GM23338 (cell line): Measurements from ENCODE around the gene SAFB2.

ENCODE experiments used
- CREB1 ChIP-seq: fragments of 250-450 bp; sonication (Bioruptor Pico); IDR thresholded peaks from 2 replicates; pipeline ENCODE4 v1.5.0; 2020; ENCODE audit warnings: low read depth, mild to moderate bottlenecking, moderate library complexity
- EZH2 ChIP-seq: fragments of 200-600 bp; sonication (generic); IDR thresholded peaks from one replicate; pipeline ENCODE4 v1.8.0; 2017; ENCODE audit warnings: antibody characterized with exemption, mild to moderate bottlenecking, low read depth; ENCODE audit not compliant: unreplicated experiment
- EZH2phosphoT487 ChIP-seq: fragments of 200-600 bp; sonication (generic); IDR thresholded peaks from one replicate; pipeline ENCODE4 v1.8.1; 2018; ENCODE audit warnings: antibody characterized with exemption; ENCODE audit not compliant: unreplicated experiment
- JUNB ChIP-seq: IDR thresholded peaks from one replicate; pipeline ENCODE4 v1.6.1; 2016; ENCODE audit warnings: antibody characterized with exemption; ENCODE audit not compliant: unreplicated experiment
- NANOG ChIP-seq: IDR thresholded peaks from 2 replicates; pipeline ENCODE4 v1.6.1; 2016; ENCODE audit warnings: antibody characterized with exemption, borderline replicate concordance
- POLR2AphosphoS5 ChIP-seq: IDR thresholded peaks from 2 replicates; pipeline ENCODE4 v1.6.1; 2016; ENCODE audit warnings: antibody characterized with exemption, low read depth
- STAT1 ChIP-seq: IDR thresholded peaks from one replicate; pipeline ENCODE4 v1.6.1; 2016; ENCODE audit warnings: antibody characterized with exemption; ENCODE audit not compliant: unreplicated experiment
- ZNF114 ChIP-seq: fragments of 250-450 bp; sonication (Bioruptor Pico); IDR thresholded peaks from 2 replicates; pipeline ENCODE4 v1.5.0; 2020; ENCODE audit warnings: mild to moderate bottlenecking, moderate library complexity
- ZNF331 ChIP-seq: fragments of 250-450 bp; sonication (Bioruptor Pico); IDR thresholded peaks from 2 replicates; pipeline ENCODE4 v1.5.0; 2020; ENCODE audit warnings: low read depth, mild to moderate bottlenecking, moderate library complexity
- TF ChIP-seq, protein P1 (sequence below), 2 experiments: fragments of 200-600 bp in 1 of 2; sonication (generic) in 1 of 2; conservative IDR thresholded peaks; 2 replicates each; pipeline versions ENCODE4 v1.5.1 to v1.6.1; 2016 to 2017; ENCODE audit warnings: antibody characterized with exemption in 2 of 2, low read depth in 2 of 2, mild to moderate bottlenecking in 2 of 2, moderate library complexity in 1 of 2
- TF ChIP-seq, protein P2 (sequence below): IDR thresholded peaks from one replicate; pipeline ENCODE4 v1.6.1; 2018; ENCODE audit warnings: antibody characterized with exemption; ENCODE audit not compliant: unreplicated experiment
- TF ChIP-seq, protein P3 (sequence below): IDR thresholded peaks from 2 replicates; pipeline ENCODE4 v1.6.1; 2016; ENCODE audit warnings: antibody characterized with exemption
- TF ChIP-seq, protein P4 (sequence below): fragments of 250-450 bp; sonication (Bioruptor Pico); IDR thresholded peaks from 2 replicates; pipeline ENCODE4 v1.5.0; 2020; ENCODE audit warnings: mild to moderate bottlenecking, moderate library complexity

DNA sequence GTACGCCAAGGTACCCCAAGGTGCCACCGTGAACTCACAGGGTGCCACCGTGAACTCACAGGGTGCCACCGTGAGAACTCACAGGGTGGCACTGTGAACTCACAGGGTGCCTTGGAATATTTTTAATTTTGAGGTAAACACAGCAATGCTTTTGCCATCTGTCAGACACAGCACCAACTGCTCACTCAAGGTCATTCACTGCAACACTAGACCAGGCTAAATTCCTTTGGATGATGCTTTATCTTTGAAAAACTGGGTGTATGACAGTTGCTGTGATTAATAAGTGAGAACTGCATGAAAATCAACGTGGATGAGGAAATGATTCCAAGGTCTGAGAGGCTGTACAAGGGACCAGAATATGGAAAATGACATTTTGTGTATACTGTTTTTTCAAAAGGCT, 18.9 kb downstream of the SAFB2 start:
- no peak for TF ChIP-seq EZH2phosphoT487
- TF ChIP-seq EZH2 = no peak
- TF ChIP-seq, protein P1, sequence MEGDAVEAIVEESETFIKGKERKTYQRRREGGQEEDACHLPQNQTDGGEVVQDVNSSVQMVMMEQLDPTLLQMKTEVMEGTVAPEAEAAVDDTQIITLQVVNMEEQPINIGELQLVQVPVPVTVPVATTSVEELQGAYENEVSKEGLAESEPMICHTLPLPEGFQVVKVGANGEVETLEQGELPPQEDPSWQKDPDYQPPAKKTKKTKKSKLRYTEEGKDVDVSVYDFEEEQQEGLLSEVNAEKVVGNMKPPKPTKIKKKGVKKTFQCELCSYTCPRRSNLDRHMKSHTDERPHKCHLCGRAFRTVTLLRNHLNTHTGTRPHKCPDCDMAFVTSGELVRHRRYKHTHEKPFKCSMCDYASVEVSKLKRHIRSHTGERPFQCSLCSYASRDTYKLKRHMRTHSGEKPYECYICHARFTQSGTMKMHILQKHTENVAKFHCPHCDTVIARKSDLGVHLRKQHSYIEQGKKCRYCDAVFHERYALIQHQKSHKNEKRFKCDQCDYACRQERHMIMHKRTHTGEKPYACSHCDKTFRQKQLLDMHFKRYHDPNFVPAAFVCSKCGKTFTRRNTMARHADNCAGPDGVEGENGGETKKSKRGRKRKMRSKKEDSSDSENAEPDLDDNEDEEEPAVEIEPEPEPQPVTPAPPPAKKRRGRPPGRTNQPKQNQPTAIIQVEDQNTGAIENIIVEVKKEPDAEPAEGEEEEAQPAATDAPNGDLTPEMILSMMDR (conservative IDR thresholded peaks at IDR 0.05; ENCODE audit: low read depth in 2 of 2) = no peak
- no peak for TF ChIP-seq POLR2AphosphoS5
- no peak for TF ChIP-seq STAT1
- TF ChIP-seq, protein P2, sequence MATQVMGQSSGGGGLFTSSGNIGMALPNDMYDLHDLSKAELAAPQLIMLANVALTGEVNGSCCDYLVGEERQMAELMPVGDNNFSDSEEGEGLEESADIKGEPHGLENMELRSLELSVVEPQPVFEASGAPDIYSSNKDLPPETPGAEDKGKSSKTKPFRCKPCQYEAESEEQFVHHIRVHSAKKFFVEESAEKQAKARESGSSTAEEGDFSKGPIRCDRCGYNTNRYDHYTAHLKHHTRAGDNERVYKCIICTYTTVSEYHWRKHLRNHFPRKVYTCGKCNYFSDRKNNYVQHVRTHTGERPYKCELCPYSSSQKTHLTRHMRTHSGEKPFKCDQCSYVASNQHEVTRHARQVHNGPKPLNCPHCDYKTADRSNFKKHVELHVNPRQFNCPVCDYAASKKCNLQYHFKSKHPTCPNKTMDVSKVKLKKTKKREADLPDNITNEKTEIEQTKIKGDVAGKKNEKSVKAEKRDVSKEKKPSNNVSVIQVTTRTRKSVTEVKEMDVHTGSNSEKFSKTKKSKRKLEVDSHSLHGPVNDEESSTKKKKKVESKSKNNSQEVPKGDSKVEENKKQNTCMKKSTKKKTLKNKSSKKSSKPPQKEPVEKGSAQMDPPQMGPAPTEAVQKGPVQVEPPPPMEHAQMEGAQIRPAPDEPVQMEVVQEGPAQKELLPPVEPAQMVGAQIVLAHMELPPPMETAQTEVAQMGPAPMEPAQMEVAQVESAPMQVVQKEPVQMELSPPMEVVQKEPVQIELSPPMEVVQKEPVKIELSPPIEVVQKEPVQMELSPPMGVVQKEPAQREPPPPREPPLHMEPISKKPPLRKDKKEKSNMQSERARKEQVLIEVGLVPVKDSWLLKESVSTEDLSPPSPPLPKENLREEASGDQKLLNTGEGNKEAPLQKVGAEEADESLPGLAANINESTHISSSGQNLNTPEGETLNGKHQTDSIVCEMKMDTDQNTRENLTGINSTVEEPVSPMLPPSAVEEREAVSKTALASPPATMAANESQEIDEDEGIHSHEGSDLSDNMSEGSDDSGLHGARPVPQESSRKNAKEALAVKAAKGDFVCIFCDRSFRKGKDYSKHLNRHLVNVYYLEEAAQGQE = no peak
- no peak for TF ChIP-seq NANOG
- no peak for TF ChIP-seq CREB1 (CRISPR knock-in tag)
- TF ChIP-seq, protein P3, sequence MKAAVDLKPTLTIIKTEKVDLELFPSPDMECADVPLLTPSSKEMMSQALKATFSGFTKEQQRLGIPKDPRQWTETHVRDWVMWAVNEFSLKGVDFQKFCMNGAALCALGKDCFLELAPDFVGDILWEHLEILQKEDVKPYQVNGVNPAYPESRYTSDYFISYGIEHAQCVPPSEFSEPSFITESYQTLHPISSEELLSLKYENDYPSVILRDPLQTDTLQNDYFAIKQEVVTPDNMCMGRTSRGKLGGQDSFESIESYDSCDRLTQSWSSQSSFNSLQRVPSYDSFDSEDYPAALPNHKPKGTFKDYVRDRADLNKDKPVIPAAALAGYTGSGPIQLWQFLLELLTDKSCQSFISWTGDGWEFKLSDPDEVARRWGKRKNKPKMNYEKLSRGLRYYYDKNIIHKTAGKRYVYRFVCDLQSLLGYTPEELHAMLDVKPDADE = no peak
- no peak for TF ChIP-seq ZNF114
- no peak for TF ChIP-seq JUNB
- TF ChIP-seq, protein P4, sequence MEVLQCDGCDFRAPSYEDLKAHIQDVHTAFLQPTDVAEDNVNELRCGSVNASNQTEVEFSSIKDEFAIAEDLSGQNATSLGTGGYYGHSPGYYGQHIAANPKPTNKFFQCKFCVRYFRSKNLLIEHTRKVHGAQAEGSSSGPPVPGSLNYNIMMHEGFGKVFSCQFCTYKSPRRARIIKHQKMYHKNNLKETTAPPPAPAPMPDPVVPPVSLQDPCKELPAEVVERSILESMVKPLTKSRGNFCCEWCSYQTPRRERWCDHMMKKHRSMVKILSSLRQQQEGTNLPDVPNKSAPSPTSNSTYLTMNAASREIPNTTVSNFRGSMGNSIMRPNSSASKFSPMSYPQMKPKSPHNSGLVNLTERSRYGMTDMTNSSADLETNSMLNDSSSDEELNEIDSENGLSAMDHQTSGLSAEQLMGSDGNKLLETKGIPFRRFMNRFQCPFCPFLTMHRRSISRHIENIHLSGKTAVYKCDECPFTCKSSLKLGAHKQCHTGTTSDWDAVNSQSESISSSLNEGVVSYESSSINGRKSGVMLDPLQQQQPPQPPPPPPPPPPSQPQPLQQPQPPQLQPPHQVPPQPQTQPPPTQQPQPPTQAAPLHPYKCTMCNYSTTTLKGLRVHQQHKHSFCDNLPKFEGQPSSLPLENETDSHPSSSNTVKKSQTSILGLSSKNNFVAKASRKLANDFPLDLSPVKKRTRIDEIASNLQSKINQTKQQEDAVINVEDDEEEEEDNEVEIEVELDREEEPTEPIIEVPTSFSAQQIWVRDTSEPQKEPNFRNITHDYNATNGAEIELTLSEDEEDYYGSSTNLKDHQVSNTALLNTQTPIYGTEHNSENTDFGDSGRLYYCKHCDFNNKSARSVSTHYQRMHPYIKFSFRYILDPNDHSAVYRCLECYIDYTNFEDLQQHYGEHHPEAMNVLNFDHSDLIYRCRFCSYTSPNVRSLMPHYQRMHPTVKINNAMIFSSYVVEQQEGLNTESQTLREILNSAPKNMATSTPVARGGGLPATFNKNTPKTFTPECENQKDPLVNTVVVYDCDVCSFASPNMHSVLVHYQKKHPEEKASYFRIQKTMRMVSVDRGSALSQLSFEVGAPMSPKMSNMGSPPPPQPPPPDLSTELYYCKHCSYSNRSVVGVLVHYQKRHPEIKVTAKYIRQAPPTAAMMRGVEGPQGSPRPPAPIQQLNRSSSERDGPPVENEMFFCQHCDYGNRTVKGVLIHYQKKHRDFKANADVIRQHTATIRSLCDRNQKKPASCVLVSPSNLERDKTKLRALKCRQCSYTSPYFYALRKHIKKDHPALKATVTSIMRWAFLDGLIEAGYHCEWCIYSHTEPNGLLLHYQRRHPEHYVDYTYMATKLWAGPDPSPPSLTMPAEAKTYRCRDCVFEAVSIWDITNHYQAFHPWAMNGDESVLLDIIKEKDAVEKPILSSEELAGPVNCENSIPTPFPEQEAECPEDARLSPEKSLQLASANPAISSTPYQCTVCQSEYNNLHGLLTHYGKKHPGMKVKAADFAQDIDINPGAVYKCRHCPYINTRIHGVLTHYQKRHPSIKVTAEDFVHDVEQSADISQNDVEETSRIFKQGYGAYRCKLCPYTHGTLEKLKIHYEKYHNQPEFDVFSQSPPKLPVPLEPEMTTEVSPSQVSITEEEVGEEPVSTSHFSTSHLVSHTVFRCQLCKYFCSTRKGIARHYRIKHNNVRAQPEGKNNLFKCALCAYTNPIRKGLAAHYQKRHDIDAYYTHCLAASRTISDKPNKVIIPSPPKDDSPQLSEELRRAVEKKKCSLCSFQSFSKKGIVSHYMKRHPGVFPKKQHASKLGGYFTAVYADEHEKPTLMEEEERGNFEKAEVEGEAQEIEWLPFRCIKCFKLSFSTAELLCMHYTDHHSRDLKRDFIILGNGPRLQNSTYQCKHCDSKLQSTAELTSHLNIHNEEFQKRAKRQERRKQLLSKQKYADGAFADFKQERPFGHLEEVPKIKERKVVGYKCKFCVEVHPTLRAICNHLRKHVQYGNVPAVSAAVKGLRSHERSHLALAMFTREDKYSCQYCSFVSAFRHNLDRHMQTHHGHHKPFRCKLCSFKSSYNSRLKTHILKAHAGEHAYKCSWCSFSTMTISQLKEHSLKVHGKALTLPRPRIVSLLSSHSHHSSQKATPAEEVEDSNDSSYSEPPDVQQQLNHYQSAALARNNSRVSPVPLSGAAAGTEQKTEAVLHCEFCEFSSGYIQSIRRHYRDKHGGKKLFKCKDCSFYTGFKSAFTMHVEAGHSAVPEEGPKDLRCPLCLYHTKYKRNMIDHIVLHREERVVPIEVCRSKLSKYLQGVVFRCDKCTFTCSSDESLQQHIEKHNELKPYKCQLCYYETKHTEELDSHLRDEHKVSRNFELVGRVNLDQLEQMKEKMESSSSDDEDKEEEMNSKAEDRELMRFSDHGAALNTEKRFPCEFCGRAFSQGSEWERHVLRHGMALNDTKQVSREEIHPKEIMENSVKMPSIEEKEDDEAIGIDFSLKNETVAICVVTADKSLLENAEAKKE (CRISPR knock-in tag) = no peak
- no peak for TF ChIP-seq ZNF331 (CRISPR knock-in tag)
